Mammary epithelial cell (primary cell): ENCODE measurements around the gene SCAPER.

Experiments
- CTCF ChIP-seq, 2 donors: IDR thresholded peaks in 1 of 2; conservative IDR thresholded peaks in 1 of 2; 2 replicates each; pipeline ENCODE4 v1.5.1; 2011 to 2012; ENCODE audit warnings: inconsistent platforms in 2 of 2, low read length in 2 of 2, mild to moderate bottlenecking in 2 of 2, control low read depth in 1 of 2, low read depth in 1 of 2; ENCODE audit not compliant: insufficient read depth in 1 of 2; ENCODE audit errors: extremely low read depth in 1 of 2
- EZH2 ChIP-seq: IDR thresholded peaks from 2 replicates; pipeline ENCODE4 v1.6.1; 2012; ENCODE audit warnings: low read length, inconsistent platforms, borderline replicate concordance

GRCh38 chr15:76753131-76753530 is 152.0 kb downstream of the SCAPER start:
- TF ChIP-seq CTCF (conservative IDR thresholded peaks at IDR 0.05 in 1 of 2, IDR thresholded peaks at IDR 0.05 in 1 of 2; ENCODE audit: extremely low read depth in 1 of 2, insufficient read depth in 1 of 2, low read depth in 1 of 2, low read length in 2 of 2) (no peak), EZH2 (no peak)
